ENCODE measurements around the gene FCMR. TPM values are rescaled to one million over a fixed set of nuclear protein-coding genes. Genes with fewer than 3 reads are reported as not detected.

FCMR gene
- total and polyA plus RNA-seq, 10 of the 15 experiments (the other 5 are each of a cell fraction or from before 2014, with no cell fraction given), result 79.7 to 245 (median 123) TPM

GRCh38 chr1:206930210-206930798, 8.6 kb upstream of the FCMR start (continued):
- TF ChIP-seq ZBTB33 (IDR thresholded peaks at IDR 0.05) (no peak), SRF (IDR thresholded peaks at IDR 0.05; ENCODE audit: low read depth in 2 of 2, low read length in 2 of 2) (no peak), CREM (IDR thresholded peaks at IDR 0.05; ENCODE audit: low read depth) (peak; percentile 88), IKZF1 (conservative IDR thresholded peaks at IDR 0.05) (peak; percentile 93), RELB (IDR thresholded peaks at IDR 0.05; ENCODE audit: low read depth) (peak; percentile 80; the same call in 1 of the 2 replicates), CBX3 (IDR thresholded peaks at IDR 0.05; ENCODE audit: borderline replicate concordance, low read depth) (no peak), NRF1 (conservative IDR thresholded peaks at IDR 0.05; ENCODE audit: low read depth, low read length) (no peak), RCOR1 (conservative IDR thresholded peaks at IDR 0.05; ENCODE audit: low read depth, low read length) (0 out of 2 replicates have a peak, but pooled peaks have one; percentile 36), PML (IDR thresholded peaks at IDR 0.05; ENCODE audit: low read length) (no peak), HDGF (IDR thresholded peaks at IDR 0.05) (peak; percentile 55), BCL11A (IDR thresholded peaks at IDR 0.05; ENCODE audit: low read depth, low read length) (peak; percentile 86), NBN (IDR thresholded peaks at IDR 0.05) (peak; percentile 89), YBX1 (IDR thresholded peaks at IDR 0.05) (no peak), GATAD2B (conservative IDR thresholded peaks at IDR 0.05; ENCODE audit: low read depth) (peak; percentile 75; the same call in 1 of the 2 replicates), ASH2L (IDR thresholded peaks at IDR 0.05; ENCODE audit: borderline replicate concordance, low read depth) (peak; percentile 77; the same call in 1 of the 2 replicates), SMC3 (IDR thresholded peaks at IDR 0.05; ENCODE audit: borderline replicate concordance, low read length) (peak; percentile 28; the same call in 1 of the 2 replicates), SUZ12 (IDR thresholded peaks at IDR 0.05; ENCODE audit: unreplicated experiment) (no peak), SPI1 (IDR thresholded peaks at IDR 0.05; ENCODE audit: borderline replicate concordance, insufficient read depth, low read depth, low read length) (peak; percentile 70), EGR1 (IDR thresholded peaks at IDR 0.05; ENCODE audit: borderline replicate concordance in 1 of 2, low read depth in 2 of 2, low read length in 2 of 2) (peak in 1 of 2 experiments; percentile 89; a peak in 2 of 3 replicates), FOXK2 (IDR thresholded peaks at IDR 0.05) (no peak; the same call in 1 of the 2 replicates)
- TF ChIP-seq, protein P1, sequence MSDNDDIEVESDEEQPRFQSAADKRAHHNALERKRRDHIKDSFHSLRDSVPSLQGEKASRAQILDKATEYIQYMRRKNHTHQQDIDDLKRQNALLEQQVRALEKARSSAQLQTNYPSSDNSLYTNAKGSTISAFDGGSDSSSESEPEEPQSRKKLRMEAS (IDR thresholded peaks at IDR 0.05; ENCODE audit: low read depth, low read length), result peak; percentile 71; the same call in 1 of the 2 replicates
- TF ChIP-seq, protein P2, sequence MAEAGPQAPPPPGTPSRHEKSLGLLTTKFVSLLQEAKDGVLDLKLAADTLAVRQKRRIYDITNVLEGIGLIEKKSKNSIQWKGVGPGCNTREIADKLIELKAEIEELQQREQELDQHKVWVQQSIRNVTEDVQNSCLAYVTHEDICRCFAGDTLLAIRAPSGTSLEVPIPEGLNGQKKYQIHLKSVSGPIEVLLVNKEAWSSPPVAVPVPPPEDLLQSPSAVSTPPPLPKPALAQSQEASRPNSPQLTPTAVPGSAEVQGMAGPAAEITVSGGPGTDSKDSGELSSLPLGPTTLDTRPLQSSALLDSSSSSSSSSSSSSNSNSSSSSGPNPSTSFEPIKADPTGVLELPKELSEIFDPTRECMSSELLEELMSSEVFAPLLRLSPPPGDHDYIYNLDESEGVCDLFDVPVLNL (IDR thresholded peaks at IDR 0.05; ENCODE audit: low read depth, low read length), result no peak
- TF ChIP-seq, protein P3, sequence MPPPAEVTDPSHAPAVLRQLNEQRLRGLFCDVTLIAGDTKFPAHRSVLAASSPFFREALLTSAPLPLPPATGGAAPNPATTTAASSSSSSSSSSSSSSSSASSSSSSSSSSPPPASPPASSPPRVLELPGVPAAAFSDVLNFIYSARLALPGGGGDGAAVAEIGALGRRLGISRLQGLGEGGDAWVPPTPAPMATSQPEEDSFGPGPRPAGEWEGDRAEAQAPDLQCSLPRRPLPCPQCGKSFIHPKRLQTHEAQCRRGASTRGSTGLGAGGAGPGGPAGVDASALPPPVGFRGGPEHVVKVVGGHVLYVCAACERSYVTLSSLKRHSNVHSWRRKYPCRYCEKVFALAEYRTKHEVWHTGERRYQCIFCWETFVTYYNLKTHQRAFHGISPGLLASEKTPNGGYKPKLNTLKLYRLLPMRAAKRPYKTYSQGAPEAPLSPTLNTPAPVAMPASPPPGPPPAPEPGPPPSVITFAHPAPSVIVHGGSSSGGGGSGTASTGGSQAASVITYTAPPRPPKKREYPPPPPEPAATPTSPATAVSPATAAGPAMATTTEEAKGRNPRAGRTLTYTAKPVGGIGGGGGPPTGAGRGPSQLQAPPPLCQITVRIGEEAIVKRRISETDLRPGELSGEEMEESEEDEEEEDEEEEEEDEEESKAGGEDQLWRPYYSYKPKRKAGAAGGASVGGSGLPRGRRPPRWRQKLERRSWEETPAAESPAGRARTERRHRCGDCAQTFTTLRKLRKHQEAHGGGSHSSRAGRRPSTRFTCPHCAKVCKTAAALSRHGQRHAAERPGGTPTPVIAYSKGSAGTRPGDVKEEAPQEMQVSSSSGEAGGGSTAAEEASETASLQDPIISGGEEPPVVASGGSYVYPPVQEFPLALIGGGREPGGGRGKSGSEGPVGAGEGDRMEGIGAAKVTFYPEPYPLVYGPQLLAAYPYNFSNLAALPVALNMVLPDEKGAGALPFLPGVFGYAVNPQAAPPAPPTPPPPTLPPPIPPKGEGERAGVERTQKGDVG (CRISPR knock-in tag; IDR thresholded peaks at IDR 0.05), result no peak

Measured in GM12878 (cell line).